Progenitor cell of endocrine pancreas (in vitro differentiated cells): ENCODE results near the gene AKT3. TPM values are rescaled to one million over a fixed set of nuclear protein-coding genes. Genes with fewer than 3 reads are reported as not detected.
A peak's percentile ranks its signal among the peaks of the same experiment; 100 is the strongest.

Experiments
- DNase-seq: peaks from one replicate; pipeline ENCODE4 v3.0.0; 2021; ENCODE audit warnings: low spot score; ENCODE audit not compliant: unreplicated experiment
- H3K27ac Mint-ChIP-seq: 2 replicates; pipeline ENCODE4 v1.8.0; 2021; ENCODE audit warnings: mild to moderate bottlenecking, moderate library complexity, mixed read lengths
- H3K27me3 Mint-ChIP-seq: 2 replicates; pipeline ENCODE4 v1.8.0; 2021; ENCODE audit warnings: mixed read lengths
- H3K36me3 Mint-ChIP-seq: 2 replicates; pipeline ENCODE4 v1.8.0; 2022; ENCODE audit warnings: mixed read lengths; ENCODE audit not compliant: insufficient read depth
- H3K4me1 Mint-ChIP-seq: 2 replicates; pipeline ENCODE4 v1.8.0; 2021; ENCODE audit warnings: low read depth, mixed read lengths
- H3K4me3 Mint-ChIP-seq: 2 replicates; pipeline ENCODE4 v1.8.0; 2021; ENCODE audit warnings: low read depth, mild to moderate bottlenecking, moderate library complexity, mixed read lengths
- H3K9me3 Mint-ChIP-seq: 2 replicates; pipeline ENCODE4 v1.8.0; 2021; ENCODE audit warnings: low read depth, mixed read lengths
- CTCF ChIP-seq: fragments of 200-600 bp; sonication (generic); IDR thresholded peaks from one replicate; pipeline ENCODE4 v1.5.0; 2021; ENCODE audit warnings: antibody characterized with exemption, mild to moderate bottlenecking; ENCODE audit not compliant: unreplicated experiment
- total RNA-seq: library from RNA; stranded (reverse); gene quantifications from 2 replicates; pipeline ENCODE4 v1.2.1, GENCODE V29; 2021

Gene AKT3
- total RNA-seq, 1 donor from 2014 or later, result 45.5 TPM

DNA sequence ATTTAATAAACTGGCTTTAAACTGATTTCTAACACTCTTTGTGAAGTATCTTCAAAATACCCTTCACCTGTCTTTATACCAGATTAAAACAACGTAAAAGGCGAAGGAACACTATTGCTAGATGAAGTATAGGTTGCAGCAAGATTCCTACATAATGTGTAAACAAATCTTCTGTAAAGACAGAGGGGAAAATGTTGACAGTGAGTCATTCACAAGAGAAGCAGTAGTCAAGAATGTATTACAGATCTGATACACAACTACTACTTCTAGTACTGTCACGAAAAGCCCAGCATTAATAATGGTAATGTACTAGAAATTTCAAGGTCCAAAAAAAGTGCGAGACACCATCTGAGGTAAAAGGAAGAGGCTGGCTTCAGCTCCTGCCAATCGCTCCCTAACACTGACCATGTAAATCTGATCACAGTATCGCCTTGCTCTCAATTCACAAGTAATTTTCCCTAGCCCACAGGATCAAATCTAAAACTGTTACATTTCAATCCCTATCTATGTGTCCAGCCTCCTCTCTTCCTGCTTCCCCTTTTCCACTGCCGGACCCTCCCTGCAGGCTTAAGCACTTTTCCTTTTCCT is 290.4 kb downstream of the AKT3 start:
- Mint-ChIP-seq H3K27me3 (no peaks in the 10 kb centered on the region), H3K9me3 (peaks cover 8% of the 10 kb centered on the region), H3K36me3 (peaks cover 11% of the 10 kb centered on the region), H3K4me3 (no peak overlapping the region), H3K4me1 (peaks cover 3% of the 10 kb centered on the region), H3K27ac (peak overlapping the region; percentile 20)
- no peak for TF ChIP-seq CTCF
- DNase-seq, result no peak

DNA sequence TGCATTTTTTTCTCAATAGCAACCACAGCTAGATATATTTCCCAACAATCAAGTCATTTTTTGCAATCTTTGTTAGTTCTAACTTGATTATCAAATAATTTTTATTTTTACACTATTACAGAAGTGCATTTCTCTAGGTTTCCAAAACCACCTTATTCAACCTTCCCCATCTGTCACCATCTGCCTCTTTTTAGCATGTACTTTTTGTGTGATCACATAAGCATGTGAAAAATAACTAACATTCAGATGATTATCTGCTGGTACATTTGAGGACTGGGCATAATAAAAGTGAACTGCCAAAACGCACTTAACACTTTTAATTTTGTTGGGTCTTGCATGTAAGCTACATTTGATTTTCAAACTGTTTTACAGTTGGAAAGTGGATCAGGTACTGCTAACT is 291.5 kb downstream of the AKT3 start:
- TF ChIP-seq CTCF, result no peak
- Mint-ChIP-seq H3K27me3 (no peaks in the 10 kb centered on the region), H3K9me3 (peaks cover 8% of the 10 kb centered on the region), H3K4me1 (peaks cover 3% of the 10 kb centered on the region), H3K27ac (no peak overlapping the region), H3K36me3 (peaks cover 11% of the 10 kb centered on the region), H3K4me3 (no peak overlapping the region)
- no peak for DNase-seq

DNA sequence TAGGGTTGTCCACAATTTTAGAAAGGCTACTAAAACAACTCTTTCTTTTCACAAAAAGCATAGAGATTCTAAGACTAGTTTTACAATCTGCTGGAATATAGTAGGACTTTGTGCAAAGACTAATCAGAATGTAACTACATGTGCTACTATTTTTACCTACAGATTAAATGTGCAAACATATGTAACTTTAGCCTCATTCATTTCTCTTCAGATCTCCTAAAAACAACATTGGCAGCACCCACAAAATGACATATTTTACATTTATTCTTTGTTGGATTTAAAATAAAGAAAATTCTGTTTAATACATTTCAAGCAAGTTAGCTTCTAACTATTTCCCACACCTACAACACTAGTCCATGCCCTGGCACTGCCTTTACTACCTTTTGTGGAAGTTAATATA is 292.2 kb downstream of the AKT3 start:
- H3K4me1 Mint-ChIP-seq, result peaks cover 3% of the 10 kb centered on the region
- H3K9me3 Mint-ChIP-seq, result peaks cover 8% of the 10 kb centered on the region
- H3K36me3 Mint-ChIP-seq, result peaks cover 11% of the 10 kb centered on the region
- no peak for TF ChIP-seq CTCF
- DNase-seq, result no peak
- H3K27me3 Mint-ChIP-seq, result no peaks in the 10 kb centered on the region
- no peak overlapping the region for H3K4me3 Mint-ChIP-seq
- H3K27ac Mint-ChIP-seq, result no peak overlapping the region

DNA sequence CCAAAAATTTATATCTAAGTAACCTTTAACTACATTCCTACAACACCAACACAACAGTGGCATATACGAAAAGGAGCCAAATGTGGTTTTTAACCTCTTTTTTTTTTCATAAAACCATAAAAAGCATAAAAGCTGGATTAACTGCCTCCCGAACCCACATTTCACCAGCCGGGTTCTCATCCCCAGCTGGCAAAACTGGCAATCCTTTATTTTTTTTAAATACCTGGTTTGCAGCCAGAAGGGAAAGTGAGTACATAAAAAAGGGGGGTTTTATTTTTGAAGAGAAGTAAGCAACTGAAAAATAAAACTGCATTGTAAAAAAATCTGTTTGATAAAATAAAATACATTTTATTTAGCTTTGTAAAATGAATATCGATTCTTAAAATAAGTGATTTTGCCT is 295.4 kb downstream of the AKT3 start:
- Mint-ChIP-seq H3K27me3 (no peaks in the 10 kb centered on the region), H3K9me3 (no peaks in the 10 kb centered on the region), H3K27ac (no peak overlapping the region), H3K36me3 (no peaks in the 10 kb centered on the region), H3K4me1 (no peaks in the 10 kb centered on the region), H3K4me3 (no peak overlapping the region)
- no peak for DNase-seq
- TF ChIP-seq CTCF, result no peak

- no peak for DNase-seq
- Mint-ChIP-seq H3K27ac (no peak overlapping the region), H3K36me3 (no peaks in the 10 kb centered on the region), H3K9me3 (no peaks in the 10 kb centered on the region), H3K4me1 (no peaks in the 10 kb centered on the region), H3K27me3 (no peaks in the 10 kb centered on the region), H3K4me3 (no peak overlapping the region)
- no peak for TF ChIP-seq CTCF
These were observed 297.0 kb downstream of the AKT3 start for GRCh38 chr1:243553090-243553489.
